GM12878 (cell line): ENCODE measurements around the gene GNA15. TPM values are rescaled to one million over a fixed set of nuclear protein-coding genes. Genes with fewer than 3 reads are reported as not detected.

Experiments
- ASH2L ChIP-seq: fragments of 300-600, 200-600 bp; sonication (generic); IDR thresholded peaks from 2 replicates; pipeline ENCODE4 v1.6.1; 2017; ENCODE audit warnings: low read depth, mild to moderate bottlenecking, borderline replicate concordance
- BACH1 ChIP-seq: fragments of 450-650 bp; IDR thresholded peaks from 2 replicates; pipeline ENCODE4 v1.6.1; 2017; ENCODE audit warnings: mild to moderate bottlenecking, borderline replicate concordance
- CBX5 ChIP-seq: sonication (generic); IDR thresholded peaks from 2 replicates; pipeline ENCODE4 v1.6.1; 2016; ENCODE audit warnings: low read depth, moderate library complexity, mild to moderate bottlenecking, inconsistent platforms
- CEBPB ChIP-seq, 2 experiments: fragments of 150-350 bp in 1 of 2; IDR thresholded peaks; 2 replicates each; pipeline ENCODE4 v1.6.1; 2012 to 2014; ENCODE audit warnings: low read depth in 2 of 2, low read length in 2 of 2, borderline replicate concordance in 1 of 2, inconsistent platforms in 1 of 2
- CHD1 ChIP-seq: IDR thresholded peaks from 2 replicates; pipeline ENCODE4 v1.6.1; 2012; ENCODE audit warnings: low read depth, low read length, improper control_type of control experiment
- CHD4 ChIP-seq: fragments of 200-600 bp; sonication (generic); IDR thresholded peaks from 2 replicates; pipeline ENCODE4 v1.6.1; 2016; ENCODE audit warnings: mild to moderate bottlenecking
- DPF2 ChIP-seq: fragments of 450-650 bp; IDR thresholded peaks from 2 replicates; pipeline ENCODE4 v1.6.1; 2017; ENCODE audit warnings: mild to moderate bottlenecking
- E2F4 ChIP-seq: IDR thresholded peaks from 2 replicates; pipeline ENCODE4 v1.6.1; 2012; ENCODE audit warnings: low read depth, low read length, improper control_type of control experiment
- EP300 ChIP-seq, 2 experiments: fragments of 150-350 bp in 1 of 2; IDR thresholded peaks; 2 replicates each; pipeline ENCODE4 v1.6.1; 2011 to 2012; ENCODE audit warnings: low read depth in 2 of 2, low read length in 2 of 2, borderline replicate concordance in 1 of 2, improper control_type of control experiment in 1 of 2, inconsistent platforms in 1 of 2; ENCODE audit not compliant: control insufficient read depth in 1 of 2
- FOXM1 ChIP-seq: IDR thresholded peaks from 2 replicates; pipeline ENCODE4 v1.6.1; 2012; ENCODE audit warnings: low read depth, mild to moderate bottlenecking, inconsistent platforms, low read length, moderate library complexity
- IKZF2 ChIP-seq, 2 experiments: fragments of 450-650 bp; IDR thresholded peaks; 2 replicates each; pipeline ENCODE4 v1.6.1; 2017; ENCODE audit warnings: mild to moderate bottlenecking in 2 of 2, moderate library complexity in 2 of 2
- IRF3 ChIP-seq: fragments of 450-650 bp; IDR thresholded peaks from 2 replicates; pipeline ENCODE4 v1.6.1; 2014; ENCODE audit warnings: mild to moderate bottlenecking
- MXI1 ChIP-seq: fragments of 150-350 bp; IDR thresholded peaks from 2 replicates; pipeline ENCODE4 v1.6.1; 2011; ENCODE audit warnings: low read depth, mild to moderate bottlenecking, inconsistent platforms, low read length, improper control_type of control experiment
- NFXL1 ChIP-seq: fragments of 450-650 bp; IDR thresholded peaks from 2 replicates; pipeline ENCODE4 v1.6.1; 2017; ENCODE audit warnings: antibody characterized with exemption, mild to moderate bottlenecking, borderline replicate concordance
- NFYB ChIP-seq: IDR thresholded peaks from 2 replicates; pipeline ENCODE4 v1.6.1; 2011; ENCODE audit warnings: low read depth, mild to moderate bottlenecking, low read length, improper control_type of control experiment, moderate library complexity; ENCODE audit not compliant: insufficient read depth
- RB1 ChIP-seq: fragments of 450-650 bp; formaldehyde crosslinking; IDR thresholded peaks from 2 replicates; pipeline ENCODE4 v1.6.1; 2017; ENCODE audit warnings: mild to moderate bottlenecking, borderline replicate concordance
- RCOR1 ChIP-seq: conservative IDR thresholded peaks from 2 replicates; pipeline ENCODE4 v1.6.1; 2012; ENCODE audit warnings: low read depth, low read length, improper control_type of control experiment
- SIN3A ChIP-seq: IDR thresholded peaks from 2 replicates; pipeline ENCODE4 v1.6.1; 2012; ENCODE audit warnings: low read depth, low read length, improper control_type of control experiment
- STAT1 ChIP-seq: fragments of 450-650 bp; conservative IDR thresholded peaks from 2 replicates; pipeline ENCODE4 v1.6.1; 2014; ENCODE audit warnings: antibody characterized with exemption, mild to moderate bottlenecking
- SUPT20H ChIP-seq: IDR thresholded peaks from 2 replicates; pipeline ENCODE4 v1.6.1; 2011; ENCODE audit warnings: low read depth, mild to moderate bottlenecking, low read length, moderate library complexity, borderline replicate concordance; ENCODE audit not compliant: control insufficient read depth
- ZNF207 ChIP-seq: fragments of 450-650 bp; IDR thresholded peaks from 2 replicates; pipeline ENCODE4 v1.6.1; 2014; ENCODE audit warnings: antibody characterized with exemption, mild to moderate bottlenecking, borderline replicate concordance
- polyA plus RNA-seq, 11 experiments: library from polyadenylated mRNA; depleted of rRNA in 4 of 11; unstranded in 6 of 11; stranded (reverse) in 5 of 11; fragments of >200 nt; fragmentation: Nextera tagmentation in 4 of 11; fragmentation: Illumina TruSeq in 1 of 11; extraction: Ambion mirVana in 4 of 11; extraction: Trizol in 1 of 11; gene quantifications; 1 replicate in 1 of 11; 2 replicates in 10 of 11; pipeline versions ENCODE4 v1.2.1 to v1.2.3, GENCODE V29; 2011 to 2016; ENCODE audit warnings: inconsistent platforms in 2 of 11, missing spikeins in 2 of 11, low read depth in 1 of 11
- total RNA-seq, 4 experiments: library from RNA; depleted of rRNA in 3 of 4; stranded (reverse); fragments of >200 nt in 3 of 4; fragmentation: Illumina TruSeq in 1 of 4; extraction: Trizol in 1 of 4; gene quantifications; 2 replicates each; pipeline versions ENCODE4 v1.2.1 to v1.2.3, GENCODE V29; 2013 to 2021
- TF ChIP-seq, protein P1 (sequence below): fragments of 450-650 bp; IDR thresholded peaks from 2 replicates; pipeline ENCODE4 v1.6.1; 2017; ENCODE audit warnings: antibody characterized with exemption, mild to moderate bottlenecking, moderate library complexity
- TF ChIP-seq, protein P2 (sequence below): fragments of 450-650 bp; IDR thresholded peaks from 2 replicates; pipeline ENCODE4 v1.6.1; 2017; ENCODE audit warnings: borderline replicate concordance

GNA15 gene
- total and polyA plus RNA-seq, 10 of the 15 experiments (the other 5 are each of a cell fraction or from before 2014, with no cell fraction given) = 0.42 to 18.0 (median 9.4) TPM

GRCh38 chr19:3185461-3186159 is 49.8 kb downstream of the GNA15 start, which contains the start of gene NCLN (continued):
- no peak for TF ChIP-seq RCOR1
- TF ChIP-seq CEBPB (IDR thresholded peaks at IDR 0.05; ENCODE audit: borderline replicate concordance in 1 of 2, low read depth in 2 of 2, low read length in 2 of 2) = no peak
- no peak for TF ChIP-seq SIN3A
- TF ChIP-seq SUPT20H = no peak
- TF ChIP-seq RB1 = 0 out of 2 replicates have a peak, but pooled peaks have one; percentile 67
- TF ChIP-seq E2F4 = no peak
- TF ChIP-seq NFYB = no peak
- TF ChIP-seq CHD4 = no peak
- TF ChIP-seq EP300 (IDR thresholded peaks at IDR 0.05; ENCODE audit: borderline replicate concordance in 1 of 2, control insufficient read depth in 1 of 2, low read depth in 2 of 2, low read length in 2 of 2) = no peak
- TF ChIP-seq, protein P1, sequence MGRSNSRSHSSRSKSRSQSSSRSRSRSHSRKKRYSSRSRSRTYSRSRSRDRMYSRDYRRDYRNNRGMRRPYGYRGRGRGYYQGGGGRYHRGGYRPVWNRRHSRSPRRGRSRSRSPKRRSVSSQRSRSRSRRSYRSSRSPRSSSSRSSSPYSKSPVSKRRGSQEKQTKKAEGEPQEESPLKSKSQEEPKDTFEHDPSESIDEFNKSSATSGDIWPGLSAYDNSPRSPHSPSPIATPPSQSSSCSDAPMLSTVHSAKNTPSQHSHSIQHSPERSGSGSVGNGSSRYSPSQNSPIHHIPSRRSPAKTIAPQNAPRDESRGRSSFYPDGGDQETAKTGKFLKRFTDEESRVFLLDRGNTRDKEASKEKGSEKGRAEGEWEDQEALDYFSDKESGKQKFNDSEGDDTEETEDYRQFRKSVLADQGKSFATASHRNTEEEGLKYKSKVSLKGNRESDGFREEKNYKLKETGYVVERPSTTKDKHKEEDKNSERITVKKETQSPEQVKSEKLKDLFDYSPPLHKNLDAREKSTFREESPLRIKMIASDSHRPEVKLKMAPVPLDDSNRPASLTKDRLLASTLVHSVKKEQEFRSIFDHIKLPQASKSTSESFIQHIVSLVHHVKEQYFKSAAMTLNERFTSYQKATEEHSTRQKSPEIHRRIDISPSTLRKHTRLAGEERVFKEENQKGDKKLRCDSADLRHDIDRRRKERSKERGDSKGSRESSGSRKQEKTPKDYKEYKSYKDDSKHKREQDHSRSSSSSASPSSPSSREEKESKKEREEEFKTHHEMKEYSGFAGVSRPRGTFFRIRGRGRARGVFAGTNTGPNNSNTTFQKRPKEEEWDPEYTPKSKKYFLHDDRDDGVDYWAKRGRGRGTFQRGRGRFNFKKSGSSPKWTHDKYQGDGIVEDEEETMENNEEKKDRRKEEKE = peak; percentile 42; the same call in 1 of the 2 replicates
- TF ChIP-seq, protein P2, sequence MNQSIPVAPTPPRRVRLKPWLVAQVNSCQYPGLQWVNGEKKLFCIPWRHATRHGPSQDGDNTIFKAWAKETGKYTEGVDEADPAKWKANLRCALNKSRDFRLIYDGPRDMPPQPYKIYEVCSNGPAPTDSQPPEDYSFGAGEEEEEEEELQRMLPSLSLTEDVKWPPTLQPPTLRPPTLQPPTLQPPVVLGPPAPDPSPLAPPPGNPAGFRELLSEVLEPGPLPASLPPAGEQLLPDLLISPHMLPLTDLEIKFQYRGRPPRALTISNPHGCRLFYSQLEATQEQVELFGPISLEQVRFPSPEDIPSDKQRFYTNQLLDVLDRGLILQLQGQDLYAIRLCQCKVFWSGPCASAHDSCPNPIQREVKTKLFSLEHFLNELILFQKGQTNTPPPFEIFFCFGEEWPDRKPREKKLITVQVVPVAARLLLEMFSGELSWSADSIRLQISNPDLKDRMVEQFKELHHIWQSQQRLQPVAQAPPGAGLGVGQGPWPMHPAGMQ = peak; percentile 92
- no peak for TF ChIP-seq ASH2L
- TF ChIP-seq STAT1 = 0 out of 2 replicates have a peak, but pooled peaks have one; percentile 32
- TF ChIP-seq NFXL1 = no peak
- TF ChIP-seq CBX5 = no peak
- no peak; a peak in 1 of 4 replicates for TF ChIP-seq IKZF2 (IDR thresholded peaks at IDR 0.05)
- peak; percentile 68; the same call in 1 of the 2 replicates for TF ChIP-seq DPF2
- 0 out of 2 replicates have a peak, but pooled peaks have one; percentile 87 for TF ChIP-seq ZNF207
- TF ChIP-seq CHD1 = no peak
- TF ChIP-seq FOXM1 = no peak
- peak; percentile 73 for TF ChIP-seq MXI1
- TF ChIP-seq IRF3 = no peak
- peak; percentile 71 for TF ChIP-seq BACH1
